AG09309 (cell line): ENCODE data around the gene CPNE4.

ENCODE experiments used
- DNase-seq: peaks from one replicate; pipeline ENCODE4 v3.0.0-alpha.2; 2010; ENCODE audit warnings: low read depth
- H3K4me3 ChIP-seq: 2 replicates; pipeline ENCODE4 v1.5.1; 2011; ENCODE audit warnings: mild to moderate bottlenecking, low read depth, low read length, moderate library complexity; ENCODE audit not compliant: control insufficient read depth
- TF ChIP-seq, protein P1 (sequence below): IDR thresholded peaks from 2 replicates; pipeline ENCODE4 v1.5.1; 2011; ENCODE audit warnings: mild to moderate bottlenecking, low read depth, low read length, inconsistent platforms; ENCODE audit not compliant: insufficient read depth, control insufficient read depth; ENCODE audit errors: missing control alignments

CPNE4 gene

DNA sequence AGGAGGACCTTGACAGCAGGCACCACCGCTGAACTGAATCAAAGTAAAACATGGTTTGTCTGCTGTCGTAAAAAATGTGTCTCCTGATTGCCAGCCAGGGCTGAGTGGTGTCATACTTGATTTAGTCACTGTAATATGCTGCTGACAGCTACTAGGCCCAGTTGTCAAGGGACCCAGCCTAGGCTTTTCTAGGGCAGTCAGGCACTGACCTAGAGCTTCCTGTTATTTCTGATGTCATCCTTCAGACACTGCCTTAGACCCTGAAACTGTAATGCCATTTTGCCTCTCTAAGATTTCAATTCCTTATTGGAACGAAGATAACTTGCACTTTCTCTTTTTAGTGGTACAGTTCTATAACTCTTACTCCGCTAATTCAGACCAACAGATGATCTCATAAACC, 529.4 kb downstream of the CPNE4 start:
- DNase-seq = no peak
- no peak overlapping the region for H3K4me3 ChIP-seq
- TF ChIP-seq, protein P1, sequence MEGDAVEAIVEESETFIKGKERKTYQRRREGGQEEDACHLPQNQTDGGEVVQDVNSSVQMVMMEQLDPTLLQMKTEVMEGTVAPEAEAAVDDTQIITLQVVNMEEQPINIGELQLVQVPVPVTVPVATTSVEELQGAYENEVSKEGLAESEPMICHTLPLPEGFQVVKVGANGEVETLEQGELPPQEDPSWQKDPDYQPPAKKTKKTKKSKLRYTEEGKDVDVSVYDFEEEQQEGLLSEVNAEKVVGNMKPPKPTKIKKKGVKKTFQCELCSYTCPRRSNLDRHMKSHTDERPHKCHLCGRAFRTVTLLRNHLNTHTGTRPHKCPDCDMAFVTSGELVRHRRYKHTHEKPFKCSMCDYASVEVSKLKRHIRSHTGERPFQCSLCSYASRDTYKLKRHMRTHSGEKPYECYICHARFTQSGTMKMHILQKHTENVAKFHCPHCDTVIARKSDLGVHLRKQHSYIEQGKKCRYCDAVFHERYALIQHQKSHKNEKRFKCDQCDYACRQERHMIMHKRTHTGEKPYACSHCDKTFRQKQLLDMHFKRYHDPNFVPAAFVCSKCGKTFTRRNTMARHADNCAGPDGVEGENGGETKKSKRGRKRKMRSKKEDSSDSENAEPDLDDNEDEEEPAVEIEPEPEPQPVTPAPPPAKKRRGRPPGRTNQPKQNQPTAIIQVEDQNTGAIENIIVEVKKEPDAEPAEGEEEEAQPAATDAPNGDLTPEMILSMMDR = no peak

DNA sequence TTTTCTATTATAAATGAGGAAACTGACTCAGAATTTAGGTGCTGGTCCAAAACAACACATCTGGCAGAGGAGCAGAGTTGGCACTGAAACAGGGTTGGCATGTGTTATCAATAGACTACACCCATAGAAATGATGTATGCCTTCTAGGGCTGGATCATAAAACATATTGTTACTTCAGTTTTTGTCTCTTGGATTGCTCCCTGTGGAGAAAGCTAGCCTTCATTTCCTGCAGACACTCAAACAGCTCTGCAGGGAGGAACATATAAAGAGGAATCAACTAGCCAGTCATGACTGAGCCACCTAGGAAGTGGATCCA, 531.5 kb downstream of the CPNE4 start:
- DNase-seq = no peak
- H3K4me3 ChIP-seq = peak overlapping the region; percentile 94
- TF ChIP-seq, protein P1 = no peak

DNA sequence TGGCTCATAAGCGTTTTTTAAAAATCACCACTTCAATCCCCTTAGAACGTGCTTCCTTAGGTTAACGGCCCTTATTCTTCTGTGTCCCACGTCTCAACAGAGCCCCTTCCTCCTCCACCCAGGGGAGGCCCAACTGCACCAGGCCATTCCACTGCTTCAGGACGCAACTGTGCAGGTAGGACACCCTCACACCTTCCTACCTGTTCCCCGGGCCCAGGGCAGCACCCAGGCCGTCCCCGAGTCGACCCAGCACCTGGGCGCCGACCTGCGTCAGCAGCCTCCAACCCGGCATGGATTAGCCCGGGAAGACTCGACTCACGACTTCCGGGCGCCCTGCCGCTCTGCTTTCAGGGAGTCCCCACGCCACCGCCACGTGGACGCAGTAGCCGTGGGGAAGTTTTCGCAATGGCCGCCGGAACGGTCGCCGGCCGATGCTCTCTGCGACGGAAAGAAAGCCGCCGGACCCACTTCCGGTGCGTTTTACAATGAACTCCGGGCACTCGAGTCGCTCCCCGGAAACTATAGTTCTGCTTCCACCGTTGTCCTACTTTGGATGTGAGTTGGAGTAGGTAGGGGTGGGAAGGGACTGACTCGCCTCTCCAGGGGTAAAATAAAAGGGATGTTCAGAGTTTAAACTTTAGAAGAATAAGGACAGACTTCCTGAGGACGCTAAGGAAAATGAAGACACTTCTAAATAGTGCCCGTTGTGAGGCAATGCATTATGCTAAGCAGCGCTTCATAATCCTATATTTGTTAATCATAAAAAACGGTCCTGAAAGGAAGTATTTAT, 532.1 kb downstream of the CPNE4 start, which contains the start of gene MRPL3:
MRPL3 (minus strand) TSS at position 442 of the 790 bp plus-strand sequence; CDS start at position 292, 150 bp downstream.
- H3K4me3 ChIP-seq = peak within 1 kb of the TSS; percentile 94
- TF ChIP-seq, protein P1 = no peak
- DNase-seq = peak; percentile 47

DNA sequence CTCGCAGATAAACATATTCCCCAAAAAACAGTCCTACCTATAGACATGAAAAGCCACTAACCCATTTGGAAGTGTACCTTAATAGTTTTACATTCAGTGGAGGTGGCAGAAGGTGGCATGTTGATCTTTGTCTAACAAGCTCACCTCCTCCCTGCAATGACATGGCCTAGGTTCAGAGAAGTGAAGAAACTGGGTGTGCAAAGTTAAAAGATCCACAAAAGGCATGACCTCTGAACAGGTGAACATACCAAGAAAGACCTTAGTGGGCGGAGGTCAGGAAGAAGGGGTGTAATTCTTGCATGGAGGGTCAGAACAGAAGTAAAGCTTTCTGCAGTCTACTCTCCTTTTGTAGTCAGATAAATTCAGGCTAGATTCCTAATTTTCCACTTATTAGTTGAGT, 532.9 kb downstream of the CPNE4 start:
- TF ChIP-seq, protein P1 = no peak
- no peak for DNase-seq
- H3K4me3 ChIP-seq = peak overlapping the region; percentile 94

DNA sequence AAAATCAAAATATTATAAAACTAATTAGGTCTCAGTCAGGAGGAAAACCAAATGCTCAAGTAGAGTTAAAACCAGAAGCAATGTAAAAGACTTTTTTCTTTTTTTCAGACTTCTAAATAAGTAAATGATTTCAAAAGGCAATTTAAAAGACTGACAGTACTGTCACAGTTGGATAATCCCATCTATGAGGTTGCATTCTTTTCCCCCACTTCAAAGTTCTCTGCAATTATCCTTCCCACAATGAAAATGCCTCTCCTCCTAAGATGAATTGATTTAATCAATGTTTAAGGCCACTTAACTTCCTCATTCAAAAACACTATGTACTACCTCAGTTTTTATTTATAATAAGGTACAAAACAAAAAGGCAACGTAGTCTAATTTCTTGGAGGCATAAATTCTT, 540.1 kb downstream of the CPNE4 start:
- TF ChIP-seq, protein P1 = no peak
- no peak overlapping the region for H3K4me3 ChIP-seq
- no peak for DNase-seq

DNA sequence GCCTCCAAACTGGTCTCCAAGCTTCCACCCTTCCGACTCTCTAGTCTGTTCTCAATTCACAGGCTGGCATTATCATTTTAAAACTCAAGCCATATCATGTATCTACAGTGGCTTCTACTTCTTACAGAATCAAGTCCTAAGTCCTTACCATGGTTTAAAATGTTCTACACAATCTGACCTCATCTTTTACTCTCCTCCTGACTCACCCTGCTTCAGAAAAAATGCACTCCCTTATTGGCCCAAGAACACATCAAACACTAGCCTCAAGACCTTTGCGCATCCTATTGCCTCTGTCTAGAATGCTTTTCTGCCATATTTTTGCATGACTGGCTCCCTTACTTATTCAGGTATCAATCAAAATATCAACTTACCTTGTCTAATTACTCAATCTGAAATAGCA, 543.0 kb downstream of the CPNE4 start:
- no peak for DNase-seq
- no peak overlapping the region for H3K4me3 ChIP-seq
- TF ChIP-seq, protein P1 = no peak
